ENCODE results near the gene ZDBF2. TPM values are rescaled to one million over a fixed set of nuclear protein-coding genes. Genes with fewer than 3 reads are reported as not detected.

Gene ZDBF2
- total and polyA plus RNA-seq, 3 experiments from 2014 or later: 2.0 to 7.6 (median 7.2) TPM

Other genes starting within 250 kb of the ZDBF2 start
- 10 to 100 TPM; 20.7 to 22.4 TPM for gene INO80D, start 188.5 kb upstream of the ZDBF2 start, total RNA-seq
- 10.6 TPM for gene INO80D, start 188.5 kb upstream of the ZDBF2 start, polyA plus RNA-seq
- 100 to 1,000 TPM; 102 to 106 TPM for gene NDUFS1, start 115.2 kb upstream of the ZDBF2 start, total RNA-seq
- gene NDUFS1, start 115.2 kb upstream of the ZDBF2 start, polyA plus RNA-seq: 38.1 TPM
- gene EEF1B2, start 114.8 kb upstream of the ZDBF2 start, total RNA-seq: 1,000 to 10,000 TPM; 1,019 to 1,025 TPM
- 791 TPM for gene EEF1B2, start 114.8 kb upstream of the ZDBF2 start, polyA plus RNA-seq
- under 1 TPM; 0.55 to 0.98 TPM for gene ADAM23, start 168.9 kb downstream of the ZDBF2 start, total RNA-seq
- not detected for gene ADAM23, start 168.9 kb downstream of the ZDBF2 start, polyA plus RNA-seq

All from CD8-positive, alpha-beta memory T cell (primary cell).